Measurements from ENCODE around the gene CIAO2A.

Gene CIAO2A

GRCh38 chr15:64130159-64130558, 36.5 kb upstream of the CIAO2A start:
- ATAC-seq (ENCODE audit: insufficient read depth, low read depth) (no peak), DNase-seq (no peak)
- TF ChIP-seq EZH2 (IDR thresholded peaks at IDR 0.05; ENCODE audit: borderline replicate concordance, low read depth, low read length, severe bottlenecking) (no peak), CTCF (IDR thresholded peaks at IDR 0.05; ENCODE audit: borderline replicate concordance, extremely low read depth, low read length, poor library complexity, severe bottlenecking) (no peak)
- H2AFZ ChIP-seq (ENCODE audit: low read depth, low read length): no peak overlapping the region
- no peak overlapping the region for H3K4me3 ChIP-seq (ENCODE audit: low read depth in 1 of 2, low read length in 2 of 2)
- H3K79me2 ChIP-seq (ENCODE audit: insufficient read depth, low read length): no peaks in the 10 kb centered on the region
- no peaks in the 10 kb centered on the region for H4K20me1 ChIP-seq (ENCODE audit: insufficient read depth, low read length)
- no peak overlapping the region for H3K9ac ChIP-seq (ENCODE audit: low read depth, low read length)
- no peaks in the 10 kb centered on the region for H3K4me1 ChIP-seq (ENCODE audit: insufficient read depth, low read length)
- H3K4me2 ChIP-seq (ENCODE audit: insufficient read depth, low read length): no peak overlapping the region
- H3K27ac ChIP-seq (ENCODE audit: low read length): no peak overlapping the region
- peaks cover 86% of the 10 kb centered on the region for H3K36me3 ChIP-seq (ENCODE audit: insufficient read depth, low read length)
- no peaks in the 10 kb centered on the region for H3K9me3 ChIP-seq (ENCODE audit: insufficient read depth, low read length, severe bottlenecking)
- no peaks in the 10 kb centered on the region for H3K27me3 ChIP-seq (ENCODE audit: insufficient read depth, low read length, poor library complexity)

DNA sequence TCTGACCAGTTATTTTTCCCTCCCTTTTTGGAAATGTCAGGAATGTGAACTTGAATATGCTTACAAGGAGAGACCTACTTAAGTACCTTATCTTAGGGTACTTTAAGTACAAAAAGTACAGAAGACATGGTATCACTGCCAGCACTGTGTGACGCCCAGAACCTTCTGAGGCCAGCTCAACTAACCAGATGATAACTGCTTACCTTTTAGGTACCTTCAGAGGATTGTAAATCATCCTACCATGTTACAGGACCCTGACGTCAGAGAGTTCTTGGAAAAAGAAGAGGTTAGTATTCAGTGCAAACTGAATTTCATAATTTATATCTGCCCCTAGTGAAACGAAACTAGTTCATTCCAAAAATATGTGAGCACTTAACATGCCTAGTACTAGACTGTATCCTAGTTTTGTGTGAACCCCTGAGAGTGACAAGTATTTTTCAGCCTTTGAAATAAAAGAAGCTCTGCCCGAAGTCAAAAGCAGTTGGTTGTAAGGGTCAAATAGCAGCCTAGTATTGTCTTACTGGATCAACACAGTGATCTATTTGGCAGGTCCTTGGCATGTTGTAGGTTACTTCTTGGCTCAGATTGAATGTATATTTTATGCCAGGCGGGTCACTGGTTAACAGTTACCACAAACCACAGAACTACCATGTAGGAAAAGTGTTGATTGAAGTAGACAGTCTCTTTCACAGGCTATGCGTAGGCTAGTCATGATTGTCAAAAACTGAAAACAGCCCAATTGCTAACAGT, 34.1 kb upstream of the CIAO2A start:
- peaks cover 84% of the 10 kb centered on the region for H3K36me3 ChIP-seq (ENCODE audit: insufficient read depth, low read length)

DNA sequence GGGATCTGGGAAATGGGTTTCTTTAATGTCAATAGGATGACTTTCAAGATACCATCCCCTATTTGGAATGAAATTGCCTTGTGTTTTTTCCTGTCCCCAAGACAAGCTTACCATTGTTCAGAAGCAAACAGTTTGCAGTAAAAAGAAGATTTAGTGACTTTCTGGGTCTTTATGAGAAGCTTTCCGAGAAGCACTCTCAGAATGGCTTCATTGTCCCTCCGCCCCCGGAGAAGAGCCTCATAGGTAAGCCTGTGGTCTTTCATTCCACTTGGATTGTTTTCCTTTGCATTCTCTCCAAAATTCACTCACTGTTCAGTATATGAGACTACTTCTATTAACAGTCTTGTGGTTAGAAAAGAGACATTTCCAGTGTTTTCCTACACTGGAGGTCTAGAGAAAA, 32.3 kb upstream of the CIAO2A start:
- ATAC-seq (ENCODE audit: insufficient read depth, low read depth) (no peak), DNase-seq (no peak)
- Histone ChIP-seq H3K4me2 (ENCODE audit: insufficient read depth, low read length) (no peak overlapping the region), H3K9ac (ENCODE audit: low read depth, low read length) (no peak overlapping the region), H3K36me3 (ENCODE audit: insufficient read depth, low read length) (peaks cover 81% of the 10 kb centered on the region), H3K4me1 (ENCODE audit: insufficient read depth, low read length) (no peaks in the 10 kb centered on the region), H3K9me3 (ENCODE audit: insufficient read depth, low read length, severe bottlenecking) (no peaks in the 10 kb centered on the region), H3K79me2 (ENCODE audit: insufficient read depth, low read length) (no peaks in the 10 kb centered on the region), H3K27ac (ENCODE audit: low read length) (no peak overlapping the region), H3K27me3 (ENCODE audit: insufficient read depth, low read length, poor library complexity) (no peaks in the 10 kb centered on the region), H2AFZ (ENCODE audit: low read depth, low read length) (no peak overlapping the region), H4K20me1 (ENCODE audit: insufficient read depth, low read length) (no peaks in the 10 kb centered on the region), H3K4me3 (ENCODE audit: low read depth in 1 of 2, low read length in 2 of 2) (no peak overlapping the region)
- no peak for TF ChIP-seq CTCF (IDR thresholded peaks at IDR 0.05; ENCODE audit: borderline replicate concordance, extremely low read depth, low read length, poor library complexity, severe bottlenecking)
- TF ChIP-seq EZH2 (IDR thresholded peaks at IDR 0.05; ENCODE audit: borderline replicate concordance, low read depth, low read length, severe bottlenecking): no peak

More for the DNA sequence above, 34.1 kb upstream of the CIAO2A start:
- H3K4me3 ChIP-seq (ENCODE audit: low read depth in 1 of 2, low read length in 2 of 2): no peak overlapping the region
- H3K9me3 ChIP-seq (ENCODE audit: insufficient read depth, low read length, severe bottlenecking): no peaks in the 10 kb centered on the region
- no peaks in the 10 kb centered on the region for H3K79me2 ChIP-seq (ENCODE audit: insufficient read depth, low read length)
- H3K4me2 ChIP-seq (ENCODE audit: insufficient read depth, low read length): no peak overlapping the region
- DNase-seq (no peak), ATAC-seq (ENCODE audit: insufficient read depth, low read depth) (no peak)
- TF ChIP-seq EZH2 (IDR thresholded peaks at IDR 0.05; ENCODE audit: borderline replicate concordance, low read depth, low read length, severe bottlenecking) (no peak), CTCF (IDR thresholded peaks at IDR 0.05; ENCODE audit: borderline replicate concordance, extremely low read depth, low read length, poor library complexity, severe bottlenecking) (no peak)
- H3K27ac ChIP-seq (ENCODE audit: low read length): no peak overlapping the region
- no peak overlapping the region for H2AFZ ChIP-seq (ENCODE audit: low read depth, low read length)
- no peak overlapping the region for H3K9ac ChIP-seq (ENCODE audit: low read depth, low read length)
- no peaks in the 10 kb centered on the region for H4K20me1 ChIP-seq (ENCODE audit: insufficient read depth, low read length)
- no peaks in the 10 kb centered on the region for H3K27me3 ChIP-seq (ENCODE audit: insufficient read depth, low read length, poor library complexity)
- H3K4me1 ChIP-seq (ENCODE audit: insufficient read depth, low read length): no peaks in the 10 kb centered on the region
